ENCODE data around the gene PCED1B.

PCED1B gene

GRCh38 chr12:47111854-47112253, 32.4 kb downstream of the PCED1B start:
- TF ChIP-seq REST (IDR thresholded peaks at IDR 0.05; ENCODE audit: low read depth) (no peak), NFIC (IDR thresholded peaks at IDR 0.05) (no peak), MAX (IDR thresholded peaks at IDR 0.05) (no peak), EP300 (IDR thresholded peaks at IDR 0.05; ENCODE audit: borderline replicate concordance) (no peak), RAD21 (IDR thresholded peaks at IDR 0.05; ENCODE audit: low read depth) (no peak), YY1 (IDR thresholded peaks at IDR 0.05; ENCODE audit: low read depth) (no peak), CREB1 (IDR thresholded peaks at IDR 0.05; ENCODE audit: low read depth) (no peak), TEAD4 (IDR thresholded peaks at IDR 0.05) (no peak), USF1 (IDR thresholded peaks at IDR 0.05) (no peak), ZBTB7A (IDR thresholded peaks at IDR 0.05; ENCODE audit: low read depth) (no peak), TCF12 (IDR thresholded peaks at IDR 0.05; ENCODE audit: low read depth) (no peak), TAF1 (IDR thresholded peaks at IDR 0.05; ENCODE audit: low read depth) (no peak), EGR1 (IDR thresholded peaks at IDR 0.05) (no peak), CEBPB (IDR thresholded peaks at IDR 0.05) (no peak), FOXM1 (IDR thresholded peaks at IDR 0.05; ENCODE audit: borderline replicate concordance, low read depth) (no peak)

- TF ChIP-seq TEAD4 (IDR thresholded peaks at IDR 0.05) (no peak), MAX (IDR thresholded peaks at IDR 0.05) (no peak), USF1 (IDR thresholded peaks at IDR 0.05) (no peak), NFIC (IDR thresholded peaks at IDR 0.05) (no peak), CREB1 (IDR thresholded peaks at IDR 0.05; ENCODE audit: low read depth) (no peak), TAF1 (IDR thresholded peaks at IDR 0.05; ENCODE audit: low read depth) (no peak), EGR1 (IDR thresholded peaks at IDR 0.05) (no peak), ZBTB7A (IDR thresholded peaks at IDR 0.05; ENCODE audit: low read depth) (no peak), REST (IDR thresholded peaks at IDR 0.05; ENCODE audit: low read depth) (no peak), RAD21 (IDR thresholded peaks at IDR 0.05; ENCODE audit: low read depth) (no peak), YY1 (IDR thresholded peaks at IDR 0.05; ENCODE audit: low read depth) (no peak)
These were observed 33.3 kb downstream of the PCED1B start for GRCh38 chr12:47112679-47113078.

GRCh38 chr12:47114481-47114892, 35.1 kb downstream of the PCED1B start:
- TF ChIP-seq TAF1 (IDR thresholded peaks at IDR 0.05; ENCODE audit: low read depth) (no peak), MAX (IDR thresholded peaks at IDR 0.05) (no peak), FOXM1 (IDR thresholded peaks at IDR 0.05; ENCODE audit: borderline replicate concordance, low read depth) (no peak), NFIC (IDR thresholded peaks at IDR 0.05) (no peak), EP300 (IDR thresholded peaks at IDR 0.05; ENCODE audit: borderline replicate concordance) (no peak), CREB1 (IDR thresholded peaks at IDR 0.05; ENCODE audit: low read depth) (no peak)

GRCh38 chr12:47120736-47121135, 41.3 kb downstream of the PCED1B start:
- TF ChIP-seq NFIC (IDR thresholded peaks at IDR 0.05) (no peak), USF1 (IDR thresholded peaks at IDR 0.05) (no peak), EGR1 (IDR thresholded peaks at IDR 0.05) (no peak), EP300 (IDR thresholded peaks at IDR 0.05; ENCODE audit: borderline replicate concordance) (no peak), TEAD4 (IDR thresholded peaks at IDR 0.05) (no peak), REST (IDR thresholded peaks at IDR 0.05; ENCODE audit: low read depth) (no peak), TCF12 (IDR thresholded peaks at IDR 0.05; ENCODE audit: low read depth) (no peak)
